HG02763 (cell line): ENCODE measurements around the gene COQ9.
"Not testable (repeated sequence)": the region's sequence is repeated elsewhere in the genome, so short reads cannot be mapped to it uniquely, and the experiment has no call there.

Experiments used
- ATAC-seq: cut with Tn5 transposase; IDR thresholded peaks from one replicate; pipeline ENCODE4 v1.9.1; 2021; ENCODE audit warnings: mild to moderate bottlenecking, moderate library complexity; ENCODE audit not compliant: unreplicated experiment

Gene COQ9

DNA sequence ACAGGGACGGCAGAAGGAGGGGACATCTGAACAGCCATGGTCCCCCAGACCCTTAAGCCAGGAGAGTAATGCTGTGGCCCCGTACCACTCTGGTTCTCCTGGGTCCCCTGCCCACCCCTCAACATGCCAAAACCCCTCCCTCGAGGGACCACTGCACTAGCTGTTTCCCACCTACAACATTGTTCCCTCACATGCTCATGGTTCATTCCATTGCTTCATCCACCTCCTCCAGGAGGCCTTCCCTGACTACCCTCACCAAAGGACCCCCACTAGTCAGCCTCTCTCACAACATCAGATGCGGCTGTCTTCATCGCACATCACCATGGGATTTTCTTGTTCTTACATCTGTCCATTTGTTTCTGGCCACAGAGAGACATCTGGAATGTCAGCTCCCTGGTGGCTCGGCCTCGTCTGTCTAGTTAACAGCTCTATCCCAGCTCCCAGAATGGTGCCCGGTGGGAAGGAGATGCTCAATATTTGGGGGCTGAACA, 37.3 kb downstream of the COQ9 start:
- no peak for ATAC-seq

DNA sequence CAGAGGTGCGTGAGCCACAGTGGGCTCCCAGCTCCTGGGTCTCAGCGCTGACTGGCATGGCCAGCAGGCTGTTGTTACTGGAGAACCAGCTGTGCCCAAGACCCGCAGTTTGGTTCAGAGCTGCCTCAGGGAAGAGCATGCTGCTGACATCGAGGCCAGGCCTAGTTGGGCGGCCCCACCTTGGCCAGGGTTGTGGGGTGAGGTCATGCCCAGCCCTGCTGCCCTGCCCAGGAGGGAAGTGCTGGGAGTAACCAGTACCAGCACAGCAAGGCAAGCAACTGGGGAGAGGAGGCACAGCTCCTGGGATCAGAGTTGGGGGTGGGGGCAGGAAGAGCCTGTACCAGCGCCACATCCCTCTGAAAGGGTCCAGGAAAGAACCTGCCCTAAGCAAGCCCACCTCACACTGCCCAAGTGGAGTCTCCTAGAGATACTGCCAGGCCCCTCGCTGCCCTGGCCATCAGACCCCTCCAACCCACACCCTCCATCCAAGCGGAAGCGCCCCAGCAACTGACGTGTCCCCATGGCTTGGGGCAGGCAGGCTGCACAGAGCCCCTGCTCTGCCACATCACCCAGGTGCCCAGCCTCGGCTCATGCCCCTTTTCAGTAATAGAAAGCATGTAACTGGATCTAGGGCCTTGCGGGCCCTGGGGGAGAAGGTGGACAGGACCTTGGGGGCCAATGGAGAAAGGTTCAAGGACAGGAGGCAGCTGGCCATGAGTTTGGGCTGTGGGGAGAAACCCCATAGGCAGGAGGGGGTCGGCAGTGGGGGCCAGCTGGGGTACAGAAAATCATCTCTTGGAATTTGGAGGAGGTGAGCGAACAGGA, 38.0 kb downstream of the COQ9 start:
- ATAC-seq: no peak

DNA sequence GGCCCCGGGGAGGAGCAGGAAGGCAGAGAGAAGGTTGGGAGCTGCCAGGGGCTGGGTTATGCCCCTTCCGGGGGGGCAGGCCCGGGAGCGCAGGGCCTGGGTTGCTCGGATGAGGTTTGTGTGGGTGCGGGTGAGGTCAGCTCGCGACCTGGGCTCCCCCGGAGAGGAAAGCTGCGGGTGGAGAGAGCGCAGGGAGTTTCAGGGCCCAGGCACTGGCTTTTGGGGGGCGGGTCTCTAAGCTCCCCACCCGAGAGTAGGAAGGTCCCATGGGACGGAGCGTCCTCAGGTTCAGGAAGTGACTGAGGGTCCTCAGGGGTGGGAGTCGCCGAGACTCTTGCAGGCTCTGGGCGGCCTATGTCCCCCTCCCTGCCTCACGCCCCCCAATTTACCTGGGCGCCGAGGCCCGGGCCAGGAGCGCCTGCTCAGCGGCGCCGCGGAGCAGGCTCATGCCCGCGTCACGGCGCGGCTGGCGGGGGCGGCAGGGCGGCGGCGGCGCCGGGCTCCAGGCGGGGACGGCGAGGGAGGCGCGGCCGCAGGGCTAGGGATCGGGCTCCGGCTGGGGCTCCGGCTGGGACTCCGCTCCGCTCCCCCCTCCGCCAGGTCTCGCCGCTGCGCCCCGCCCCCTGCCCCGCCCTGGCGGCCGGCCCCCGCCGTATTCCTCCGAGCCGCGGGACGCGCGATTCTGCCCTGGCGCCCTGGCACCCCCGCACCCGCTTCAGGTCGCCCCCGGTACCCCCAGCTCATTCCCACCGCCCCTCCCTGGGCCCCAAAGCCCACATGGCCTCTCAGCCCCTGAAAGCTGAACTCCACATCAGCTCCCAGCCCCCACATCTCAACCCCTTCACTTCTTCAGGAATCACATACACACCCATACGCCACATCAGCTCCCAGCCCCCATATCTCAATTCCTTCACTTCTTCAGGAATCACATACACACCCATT, 38.9 kb downstream of the COQ9 start, which contains the start of gene DOK4:
Gene DOK4, minus strand, starts transcription at position 578 of the 942 bp plus-strand sequence. CDS start 6,986 bp downstream, outside the sequence.
- peak; percentile 88 for ATAC-seq

DNA sequence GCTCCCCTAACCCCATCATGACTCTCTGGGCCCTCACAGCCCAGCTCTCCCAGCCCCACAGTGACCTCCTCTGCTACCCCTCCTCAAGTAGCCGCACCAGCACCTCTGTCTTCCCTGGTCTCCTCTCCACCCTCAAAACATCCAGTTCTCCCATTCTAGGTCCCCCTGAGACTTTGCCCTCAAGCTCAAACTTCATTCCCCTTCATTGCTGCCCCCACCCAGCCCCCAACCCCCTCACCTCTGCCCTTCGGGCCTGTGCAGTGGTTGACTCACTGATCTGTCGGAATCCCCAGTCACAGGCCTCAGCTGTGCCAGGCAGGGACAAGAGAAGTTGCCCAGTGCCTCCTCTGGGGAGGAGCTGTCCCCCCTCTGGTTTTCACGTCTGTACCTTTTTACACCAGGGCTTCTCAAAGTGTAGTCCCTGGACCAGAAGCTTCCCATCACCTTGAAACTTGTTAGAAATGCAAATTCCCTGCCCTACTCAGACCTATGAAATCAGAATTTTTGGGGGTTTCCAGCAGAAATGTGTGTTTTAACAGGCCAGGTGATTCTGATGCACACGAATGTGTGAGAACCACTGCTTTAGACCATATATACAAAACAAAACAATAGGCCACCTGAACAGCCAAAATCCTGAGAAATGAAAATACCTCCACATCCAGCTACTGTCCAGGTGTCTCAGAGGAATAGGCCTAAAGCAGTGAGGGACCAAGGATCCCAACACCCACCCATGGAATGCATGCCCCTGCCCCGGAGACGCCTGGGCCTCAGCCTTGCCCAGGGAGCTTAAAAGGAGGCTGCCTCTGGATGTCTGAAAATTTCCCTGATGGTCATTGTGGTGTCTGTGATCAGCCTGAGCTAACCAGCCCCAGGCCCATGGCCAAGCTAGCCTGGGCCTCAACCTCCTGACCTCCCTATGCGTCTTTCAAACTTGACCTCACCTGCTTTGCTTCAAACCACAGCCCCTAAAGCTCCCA, 39.9 kb downstream of the COQ9 start:
- ATAC-seq: no peak

DNA sequence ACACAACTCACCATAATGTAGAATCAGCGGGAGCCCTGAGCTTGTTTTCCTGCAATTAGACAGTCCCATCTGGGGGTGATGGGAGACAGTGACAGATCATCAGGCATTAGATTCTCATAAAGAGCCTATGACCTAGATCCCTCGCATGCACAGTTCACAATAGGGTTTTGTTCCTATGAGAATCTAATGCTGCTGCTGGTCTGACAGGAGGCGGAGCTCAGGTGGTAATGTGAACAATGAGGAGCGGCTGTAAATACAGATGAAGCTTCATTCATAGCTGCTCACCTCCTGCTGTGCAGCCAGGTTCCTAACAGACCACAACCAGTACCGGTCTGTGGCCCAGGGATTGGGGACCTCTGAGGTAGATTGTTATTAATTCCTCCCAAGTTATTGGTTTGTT, 42.0 kb downstream of the COQ9 start:
- ATAC-seq: no peak

DNA sequence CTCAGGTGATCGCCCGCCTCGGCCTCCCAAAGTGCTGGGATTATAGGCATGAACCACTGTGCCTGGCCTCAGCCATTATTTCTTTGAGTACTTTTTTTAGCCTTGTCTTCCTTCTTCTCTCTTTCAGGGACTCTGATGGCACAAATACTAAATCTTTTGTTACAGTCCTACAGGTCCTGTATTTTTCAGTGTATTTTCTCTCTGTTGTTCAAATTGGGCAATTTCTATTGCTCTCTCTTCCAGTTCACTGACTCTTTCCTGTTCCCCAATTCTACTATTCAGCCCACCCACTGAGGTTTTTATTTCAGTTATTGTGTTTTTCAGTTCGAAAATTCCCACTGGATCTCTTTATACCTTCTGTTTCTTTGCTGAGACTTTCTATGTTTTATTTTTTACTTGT, 46.5 kb downstream of the COQ9 start:
- ATAC-seq: no peak

DNA sequence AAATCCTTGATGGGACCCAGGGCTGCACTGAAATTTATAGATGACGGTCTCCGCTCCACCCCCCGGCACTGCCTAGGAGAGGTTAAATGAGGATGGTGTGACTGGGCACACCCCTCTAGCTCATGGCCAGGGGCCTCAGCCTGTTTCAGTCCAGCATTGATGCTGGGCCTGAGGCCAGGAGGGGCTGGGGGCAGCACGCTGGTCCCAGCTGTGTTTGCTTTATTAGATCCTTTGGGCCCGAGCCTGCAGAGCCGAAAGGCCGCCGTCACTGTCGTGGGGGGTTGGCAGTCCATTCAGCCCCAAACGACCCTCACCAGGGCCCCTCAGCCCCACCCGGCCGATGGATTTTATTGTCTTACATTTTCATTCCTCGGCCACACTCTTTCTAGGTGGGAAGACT, 49.8 kb downstream of the COQ9 start:
- ATAC-seq: no peak

DNA sequence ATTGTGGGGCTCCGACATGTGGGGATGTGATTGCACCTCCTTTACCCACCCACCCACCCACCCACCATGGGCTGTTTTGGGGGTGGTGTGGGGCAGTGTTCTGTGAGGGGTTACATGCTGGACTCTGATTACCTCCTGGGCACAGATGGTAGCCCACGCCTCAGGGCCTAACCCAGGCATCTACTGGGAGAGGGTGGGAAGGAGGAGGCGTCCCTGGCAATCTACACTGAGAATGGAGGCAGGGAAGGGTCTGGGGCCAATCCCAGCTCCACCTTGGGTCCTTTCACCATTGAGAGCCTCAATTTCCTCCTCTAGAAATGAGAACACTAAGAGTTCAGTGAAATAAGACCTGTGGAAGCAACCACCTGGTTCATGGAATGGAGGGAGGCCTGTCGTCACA, 50.8 kb downstream of the COQ9 start:
- no peak for ATAC-seq

DNA sequence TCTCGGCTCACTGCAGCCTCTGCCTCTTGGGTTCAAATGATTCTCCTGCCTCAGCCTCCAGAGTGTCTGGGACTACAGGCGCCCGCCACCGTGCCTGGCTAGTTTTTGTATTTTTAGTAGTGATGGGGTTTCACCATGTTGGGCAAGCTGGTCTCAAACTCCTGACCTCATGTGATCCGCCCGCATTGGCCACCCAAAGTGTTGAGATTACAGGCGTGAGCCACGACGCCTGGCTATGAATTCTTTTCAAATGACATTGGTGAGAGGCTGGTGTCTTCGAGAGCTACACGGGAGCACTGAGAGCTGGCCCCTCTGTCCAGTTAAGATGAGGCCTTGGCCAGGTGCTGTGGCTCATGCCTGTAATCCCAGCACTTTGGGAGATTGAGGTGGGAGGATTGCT, 52.7 kb downstream of the COQ9 start:
- not testable (repeated sequence) for ATAC-seq

DNA sequence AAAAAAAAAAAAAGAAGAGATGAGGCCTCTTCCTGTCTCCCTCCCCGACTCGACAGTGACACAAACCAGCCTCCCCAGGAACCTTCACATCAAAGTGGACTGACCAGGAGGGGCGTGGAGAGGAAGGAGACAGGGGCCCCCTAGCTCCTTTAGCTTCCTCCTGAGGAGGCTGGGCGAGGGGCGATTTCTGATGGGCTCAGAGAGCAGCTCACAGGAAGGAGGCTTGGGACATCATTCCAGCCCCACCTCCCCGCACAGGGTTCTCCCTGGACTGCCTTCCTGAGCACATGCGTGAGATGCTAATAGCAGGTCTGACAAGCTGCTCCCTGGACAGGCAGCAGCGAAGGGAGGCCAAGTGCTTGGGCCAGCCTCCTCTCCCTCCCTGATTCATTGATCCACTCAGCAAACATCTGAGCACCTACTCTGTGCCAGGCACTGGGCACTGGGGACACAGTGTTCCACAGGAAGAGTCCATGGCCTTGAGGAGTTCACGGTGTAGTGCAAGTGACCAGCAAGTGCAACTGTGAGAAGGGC, 53.4 kb downstream of the COQ9 start:
- ATAC-seq: no peak

DNA sequence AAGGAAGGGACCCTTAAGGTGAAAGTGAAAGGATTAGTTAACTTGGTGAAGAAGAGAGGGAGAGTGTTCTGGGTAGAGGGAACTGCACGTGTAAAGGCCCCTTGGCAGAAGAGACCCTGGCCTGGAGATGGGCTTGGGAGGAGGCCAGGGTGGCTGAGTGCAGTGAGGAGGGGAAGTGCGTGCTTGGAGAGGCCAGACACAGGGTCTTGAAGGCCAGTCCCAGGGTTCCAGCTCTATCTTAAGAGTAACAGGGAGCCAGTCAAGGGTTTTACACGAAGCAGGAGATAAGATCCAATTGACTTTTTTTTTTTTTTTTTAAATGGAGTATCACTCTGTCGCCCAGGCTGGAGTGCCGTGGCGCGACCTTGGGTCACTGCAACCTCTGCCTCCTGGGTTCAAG, 54.2 kb downstream of the COQ9 start:
- ATAC-seq: no peak

DNA sequence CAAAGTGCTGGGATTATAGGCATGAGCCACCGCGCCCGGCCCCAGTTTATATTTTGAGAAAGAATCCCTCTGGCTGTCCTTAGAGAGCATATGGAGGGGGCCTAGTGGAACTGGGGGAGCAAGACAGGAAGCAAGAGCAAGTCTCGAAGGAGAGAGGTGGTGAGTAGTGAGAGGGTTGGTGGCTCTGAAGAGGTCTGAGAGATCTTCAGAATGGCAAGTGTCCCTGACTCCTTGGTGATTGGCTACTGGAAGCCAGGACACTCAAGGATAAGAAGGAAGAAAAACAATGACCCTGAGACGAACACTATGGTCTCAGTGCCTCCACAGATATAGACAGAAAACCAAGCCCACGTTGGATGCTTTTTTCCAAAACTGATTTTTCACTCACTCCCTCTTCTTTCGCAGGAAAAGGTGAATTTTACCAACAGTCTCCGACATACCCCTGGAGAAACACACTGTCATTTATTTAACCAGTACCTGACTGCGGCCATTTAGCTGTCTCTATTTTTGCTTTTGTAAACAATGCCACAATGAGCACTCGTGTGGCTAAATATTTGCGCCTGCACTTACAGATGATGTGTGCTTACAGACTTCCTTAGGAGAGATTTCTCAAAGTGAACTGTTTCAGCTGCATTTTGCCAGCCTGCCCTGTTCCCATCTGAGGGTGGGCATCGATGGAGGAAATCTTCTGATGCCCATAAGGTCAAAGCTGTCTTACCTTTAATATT, 54.9 kb downstream of the COQ9 start:
- no peak for ATAC-seq

DNA sequence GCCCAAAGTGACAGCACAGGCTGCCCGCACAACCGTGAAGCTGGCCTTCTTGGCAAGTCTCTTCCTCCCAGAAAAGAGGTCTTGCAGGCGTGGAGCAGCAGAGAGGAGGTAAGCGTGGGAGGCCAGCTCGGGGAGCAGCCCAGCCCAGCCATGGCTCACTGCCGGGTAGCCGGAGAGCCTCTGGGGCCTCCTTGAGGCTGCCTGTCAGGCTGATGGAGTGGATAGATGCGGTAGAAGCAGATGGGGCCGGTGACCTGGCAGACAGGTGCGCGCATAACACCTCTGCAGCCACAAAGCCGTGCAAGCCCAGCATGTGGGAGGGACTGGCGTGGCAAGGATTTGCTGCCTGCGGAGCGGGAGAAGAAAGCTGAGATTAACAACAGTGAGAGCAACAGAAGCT, 56.1 kb downstream of the COQ9 start:
- ATAC-seq: no peak

DNA sequence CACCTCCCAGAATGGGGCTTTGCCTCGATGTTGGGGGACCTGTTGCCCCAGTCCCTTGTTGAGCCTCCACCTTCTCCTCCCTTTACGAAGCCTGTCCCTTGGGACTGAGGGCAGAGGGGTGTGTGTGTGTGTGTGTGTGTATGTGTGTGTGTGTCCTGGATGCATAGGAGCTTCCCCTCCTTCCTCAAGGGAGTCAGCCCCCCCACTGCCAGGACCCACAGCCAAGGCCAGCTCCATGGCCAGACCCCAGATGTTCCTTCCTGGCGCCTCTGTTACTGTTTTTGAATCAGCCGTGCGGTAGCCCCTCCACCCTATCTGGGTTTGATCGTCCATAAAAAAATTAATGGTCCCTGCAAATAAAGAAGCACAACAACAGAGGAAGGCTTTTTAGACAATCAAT, 56.7 kb downstream of the COQ9 start:
- no peak for ATAC-seq

DNA sequence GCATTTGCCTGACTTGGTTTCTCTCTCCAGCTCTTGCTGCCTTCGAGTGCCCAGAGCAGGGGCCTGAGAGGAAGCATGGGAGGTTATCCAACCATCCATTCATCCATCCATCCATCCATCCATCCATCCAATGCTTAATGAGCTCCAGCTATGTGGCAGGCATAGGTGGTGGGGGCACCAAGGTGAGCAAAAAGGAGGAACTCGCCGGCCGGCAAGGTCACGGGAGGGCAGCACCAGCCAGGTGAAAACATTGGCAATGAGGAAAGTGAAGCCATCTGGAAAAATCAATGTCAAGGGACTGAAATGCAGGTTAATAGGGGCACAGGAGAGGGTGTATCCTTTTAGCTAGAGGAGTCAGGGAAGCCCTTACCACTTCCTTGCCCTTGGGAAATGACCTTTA, 57.2 kb downstream of the COQ9 start:
- no peak for ATAC-seq

DNA sequence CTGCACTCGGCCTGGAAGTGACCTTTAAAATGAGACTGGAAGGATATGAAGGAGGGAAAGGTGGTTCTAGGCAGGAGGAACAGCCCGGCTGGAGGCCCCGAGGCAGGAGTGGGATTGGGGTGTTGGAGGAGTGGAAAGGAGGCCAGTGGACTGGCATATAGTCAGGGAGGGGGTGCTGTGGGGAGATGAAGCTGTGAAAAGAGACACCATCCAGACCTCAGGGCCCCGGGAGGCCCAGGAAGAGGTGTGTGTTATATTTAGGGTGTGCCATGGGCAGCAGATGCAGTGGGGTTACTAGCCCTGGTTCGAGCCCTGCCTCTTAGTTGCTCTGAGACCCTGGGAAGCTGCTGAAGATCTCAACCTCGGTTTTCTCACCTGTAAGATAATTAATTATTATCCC, 57.9 kb downstream of the COQ9 start:
- ATAC-seq: no peak

DNA sequence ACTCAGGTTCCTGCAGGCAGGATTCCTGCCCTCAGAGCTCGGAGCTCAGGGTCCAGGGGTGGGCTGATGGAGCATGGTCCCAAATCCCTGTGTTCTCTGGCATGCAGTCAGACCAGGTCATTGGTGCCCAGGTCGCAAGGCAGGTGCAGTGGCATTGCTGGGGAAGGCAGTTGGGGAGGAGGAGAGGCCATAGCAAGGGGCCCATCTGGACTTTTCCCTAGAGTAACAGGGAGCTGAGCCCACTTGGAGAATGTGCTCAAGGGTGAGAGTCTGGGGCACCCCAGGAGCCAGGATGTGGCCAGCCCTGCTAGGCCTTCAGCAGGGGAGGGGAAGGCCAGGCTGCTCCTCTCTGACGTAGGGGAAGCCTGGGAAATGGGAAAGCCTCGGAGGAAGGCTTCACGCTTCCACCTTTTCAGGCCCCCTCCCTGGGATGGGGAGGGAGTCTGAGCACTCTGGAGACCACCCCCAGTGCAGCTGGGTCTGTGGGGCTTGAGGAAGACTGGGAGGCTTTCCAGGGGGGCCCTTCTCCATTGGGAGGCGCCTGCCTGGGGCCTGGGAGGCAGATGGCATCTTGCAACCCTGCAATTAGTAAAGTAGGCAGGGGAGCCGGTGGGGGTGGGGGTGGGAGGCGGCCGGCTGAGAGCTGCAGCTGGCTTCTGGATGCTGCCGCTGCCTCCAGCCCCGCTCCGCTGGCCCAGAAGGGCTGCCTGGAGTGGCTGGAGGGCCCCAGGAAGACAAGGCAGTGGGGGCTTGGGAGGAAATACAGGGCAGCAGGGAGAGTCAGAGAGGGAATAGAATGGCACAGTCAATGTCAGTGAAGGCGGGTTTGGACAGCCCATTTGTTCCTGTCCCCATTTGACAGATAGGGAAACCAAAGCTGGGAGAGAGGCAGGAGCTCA, 60.1 kb downstream of the COQ9 start:
- no peak for ATAC-seq

DNA sequence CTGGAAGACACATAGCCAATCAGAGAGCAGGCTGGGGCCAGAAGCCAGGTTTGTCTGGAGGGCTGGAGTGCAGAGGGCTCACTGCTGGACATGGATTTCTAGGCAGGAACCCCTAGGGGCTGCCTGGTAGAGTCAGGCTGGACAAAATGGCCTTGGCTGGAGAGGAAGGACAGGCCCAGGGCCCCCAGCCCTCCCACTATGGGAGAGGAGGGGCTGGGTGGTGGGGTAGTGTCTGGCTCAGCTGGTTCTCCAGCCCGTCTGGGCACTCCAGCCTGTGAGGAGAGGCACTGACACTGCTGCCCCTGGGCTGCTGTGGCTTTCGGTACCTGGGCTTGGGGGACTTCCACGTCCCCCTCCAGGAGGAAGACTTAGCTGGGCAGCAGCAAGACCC, 60.8 kb downstream of the COQ9 start:
- ATAC-seq: no peak
